ENCODE data around the gene FAM81A.

DNA sequence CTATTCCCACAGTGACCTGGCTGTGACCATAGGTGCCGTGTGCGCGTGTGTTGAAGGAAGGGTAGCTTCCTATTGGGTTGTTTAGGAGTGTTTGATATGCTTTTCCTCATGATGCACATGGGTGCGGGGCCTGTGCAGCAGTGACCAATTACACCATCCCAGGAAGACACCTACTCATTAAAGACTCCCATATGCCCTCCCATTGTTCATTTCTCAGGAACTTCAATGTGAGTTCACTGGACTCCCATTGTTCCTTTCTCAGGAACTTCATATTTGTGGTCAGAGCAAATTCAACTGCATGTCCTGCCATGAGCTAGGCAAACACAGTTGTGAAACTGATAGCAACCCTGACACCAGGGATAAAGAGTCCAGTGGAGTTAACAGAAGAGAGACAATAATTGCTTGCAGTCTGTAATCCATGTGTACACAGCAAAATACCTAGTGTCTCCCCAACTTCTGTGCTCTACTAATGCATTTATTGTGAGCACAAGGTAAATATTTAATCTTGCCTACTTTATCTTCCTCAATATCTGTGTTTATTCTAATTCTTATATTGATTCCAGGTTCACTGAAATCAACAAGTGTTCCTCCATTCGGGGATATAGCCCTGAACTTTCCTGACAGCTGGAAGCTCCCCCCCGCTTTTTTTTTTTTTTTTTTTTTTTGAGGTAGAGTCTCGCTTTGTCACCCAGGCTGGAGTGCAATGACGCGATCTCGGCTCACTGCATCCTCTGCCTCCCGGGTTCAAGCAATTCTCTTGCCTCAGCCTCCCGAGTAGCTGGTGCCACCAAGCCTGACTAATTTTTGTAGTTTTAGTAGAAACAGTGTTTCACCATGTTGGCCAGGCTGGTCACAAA, 116.1 kb downstream of the FAM81A start:
- no peak for TF ChIP-seq POLR2A (IDR thresholded peaks at IDR 0.05)
- TF ChIP-seq, protein P1, sequence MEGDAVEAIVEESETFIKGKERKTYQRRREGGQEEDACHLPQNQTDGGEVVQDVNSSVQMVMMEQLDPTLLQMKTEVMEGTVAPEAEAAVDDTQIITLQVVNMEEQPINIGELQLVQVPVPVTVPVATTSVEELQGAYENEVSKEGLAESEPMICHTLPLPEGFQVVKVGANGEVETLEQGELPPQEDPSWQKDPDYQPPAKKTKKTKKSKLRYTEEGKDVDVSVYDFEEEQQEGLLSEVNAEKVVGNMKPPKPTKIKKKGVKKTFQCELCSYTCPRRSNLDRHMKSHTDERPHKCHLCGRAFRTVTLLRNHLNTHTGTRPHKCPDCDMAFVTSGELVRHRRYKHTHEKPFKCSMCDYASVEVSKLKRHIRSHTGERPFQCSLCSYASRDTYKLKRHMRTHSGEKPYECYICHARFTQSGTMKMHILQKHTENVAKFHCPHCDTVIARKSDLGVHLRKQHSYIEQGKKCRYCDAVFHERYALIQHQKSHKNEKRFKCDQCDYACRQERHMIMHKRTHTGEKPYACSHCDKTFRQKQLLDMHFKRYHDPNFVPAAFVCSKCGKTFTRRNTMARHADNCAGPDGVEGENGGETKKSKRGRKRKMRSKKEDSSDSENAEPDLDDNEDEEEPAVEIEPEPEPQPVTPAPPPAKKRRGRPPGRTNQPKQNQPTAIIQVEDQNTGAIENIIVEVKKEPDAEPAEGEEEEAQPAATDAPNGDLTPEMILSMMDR (IDR thresholded peaks at IDR 0.05 in 8 of 11, conservative IDR thresholded peaks at IDR 0.05 in 3 of 11), result no peak
